Loucy (cell line): ENCODE results near the gene RAB31.

Source experiments
- CTCF ChIP-seq: fragments of 200-600 bp; sonication (generic); conservative IDR thresholded peaks from 2 replicates; pipeline ENCODE4 v1.5.1; 2014; ENCODE audit warnings: mild to moderate bottlenecking, antibody characterized with exemption, low read length
- EZH2phosphoT487 ChIP-seq: fragments of 200-600 bp; IDR thresholded peaks from 2 replicates; pipeline ENCODE4 v1.6.1; 2018; ENCODE audit warnings: antibody characterized with exemption, mild to moderate bottlenecking, moderate library complexity, borderline replicate concordance

- no peak for TF ChIP-seq CTCF
- no peak for TF ChIP-seq EZH2phosphoT487
Observed at GRCh38 chr18:9710037-9710436, 1.9 kb downstream of the RAB31 start.
